ENCODE data around the gene PFN3.
"Not testable (repeated sequence)": the region's sequence is repeated elsewhere in the genome, so short reads cannot be mapped to it uniquely, and the experiment has no call there.

Gene PFN3

GRCh38 chr5:177417081-177417480, 16.6 kb upstream of the PFN3 start:
- not testable (repeated sequence) for DNase-seq (ENCODE audit: low read depth in 1 of 2, low spot score in 1 of 2); H3K27me3 ChIP-seq (ENCODE audit: insufficient read depth, poor library complexity, severe bottlenecking); H3K4me3 ChIP-seq (replicated peaks; ENCODE audit: insufficient read depth, low read length)
- peak; percentile 71; the same call in 1 of the 2 replicates for TF ChIP-seq SPI1 (IDR thresholded peaks at IDR 0.05; ENCODE audit: borderline replicate concordance, low read depth)
- H3K27ac ChIP-seq (replicated peaks): peak overlapping the region; percentile 78

GRCh38 chr5:177414481-177414880, 14.0 kb upstream of the PFN3 start:
- Histone ChIP-seq H3K4me3 (replicated peaks; ENCODE audit: insufficient read depth, low read length) (no peak overlapping the region), H3K27ac (replicated peaks) (no peak overlapping the region)
- no peak for DNase-seq (ENCODE audit: low read depth in 1 of 2, low spot score in 1 of 2)

GRCh38 chr5:177412603-177413233, 12.3 kb upstream of the PFN3 start:
- peak in 1 of 2 experiments; percentile 54 for DNase-seq (ENCODE audit: low read depth in 1 of 2, low spot score in 1 of 2)

More at GRCh38 chr5:177414481-177414880, 14.0 kb upstream of the PFN3 start:
- TF ChIP-seq SPI1 (IDR thresholded peaks at IDR 0.05; ENCODE audit: borderline replicate concordance, low read depth) (no peak), POLR2AphosphoS5 (IDR thresholded peaks at IDR 0.05; ENCODE audit: low read depth) (no peak), REST (IDR thresholded peaks at IDR 0.05; ENCODE audit: insufficient replicate concordance, low read depth) (no peak), CTCF (IDR thresholded peaks at IDR 0.05; ENCODE audit: insufficient read depth, low read length) (no peak)
- no peaks in the 10 kb centered on the region for H3K27me3 ChIP-seq (ENCODE audit: insufficient read depth, poor library complexity, severe bottlenecking)

More at GRCh38 chr5:177412603-177413233, 12.3 kb upstream of the PFN3 start:
- Histone ChIP-seq H3K27ac (replicated peaks) (no peak overlapping the region), H3K27me3 (ENCODE audit: insufficient read depth, poor library complexity, severe bottlenecking) (no peaks in the 10 kb centered on the region), H3K4me3 (replicated peaks; ENCODE audit: insufficient read depth, low read length) (no peak overlapping the region)
- TF ChIP-seq REST (IDR thresholded peaks at IDR 0.05; ENCODE audit: insufficient replicate concordance, low read depth): no peak
- no peak for TF ChIP-seq POLR2AphosphoS5 (IDR thresholded peaks at IDR 0.05; ENCODE audit: low read depth)
- TF ChIP-seq SPI1 (IDR thresholded peaks at IDR 0.05; ENCODE audit: borderline replicate concordance, low read depth): no peak
- no peak for TF ChIP-seq CTCF (IDR thresholded peaks at IDR 0.05; ENCODE audit: insufficient read depth, low read length)
- TF ChIP-seq GABPA (IDR thresholded peaks at IDR 0.05; ENCODE audit: low read depth): no peak
